ENCODE data around the gene PDE4A. TPM values are rescaled to one million over a fixed set of nuclear protein-coding genes. Genes with fewer than 3 reads are reported as not detected.

PDE4A gene
- 2.5 and 2.8 TPM in 2 replicates for total RNA-seq

GRCh38 chr19:10420444-10421239 lies at the start of gene PDE4A:
Gene PDE4A (plus strand): TSS chr19:10420538. CDS start chr19:10420765, 227 bp downstream.

GRCh38 chr19:10380313-10381102 lies 39.8 kb upstream of the PDE4A start, which contains the start of gene TYK2:
Gene TYK2 (minus strand): TSS chr19:10380572. CDS start chr19:10378406, 2,166 bp downstream.

DNA sequence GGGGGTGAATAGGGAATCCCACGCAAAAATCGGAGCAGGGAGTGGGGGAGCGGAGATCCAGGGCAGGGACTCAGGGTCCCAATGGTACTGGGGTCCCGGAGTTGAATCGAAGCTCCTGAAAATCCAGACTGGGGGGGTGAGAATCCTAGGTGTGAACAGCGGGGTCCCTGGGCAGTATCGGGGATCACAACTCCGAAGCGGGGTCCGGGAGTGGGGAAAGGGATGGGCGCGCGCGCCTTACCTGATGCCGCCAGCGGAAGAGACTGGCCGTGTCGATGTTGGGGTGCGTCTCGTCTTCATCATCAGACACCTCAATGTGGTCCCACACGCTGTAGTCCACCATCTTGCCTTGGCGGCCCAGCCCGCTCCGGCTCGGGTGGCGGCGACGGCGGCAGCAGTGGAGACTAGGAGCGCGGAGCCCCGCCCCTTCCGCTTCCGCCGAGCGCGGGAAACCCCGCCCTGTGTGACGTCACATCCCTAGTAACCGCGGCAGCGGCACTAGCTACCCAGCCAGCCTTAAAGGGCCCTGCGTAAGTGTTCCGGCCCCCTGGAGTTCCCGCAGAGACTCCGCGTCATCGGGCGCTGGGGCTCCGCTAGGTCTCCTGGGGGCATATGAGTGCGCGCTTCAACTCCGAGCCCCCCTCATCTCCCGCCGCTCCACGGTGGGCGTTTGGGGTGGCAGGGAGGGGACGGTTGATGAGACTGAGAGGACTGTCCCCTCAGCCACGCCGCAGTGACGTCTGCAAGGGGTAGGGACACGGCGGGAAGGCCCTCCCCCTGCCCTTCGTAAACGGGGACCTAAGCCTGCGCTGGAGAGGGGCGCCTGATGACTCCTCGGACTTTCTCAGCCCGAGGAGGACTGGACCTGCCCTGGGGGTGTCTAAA lies 17.0 kb upstream of the PDE4A start, which contains the start of gene CDC37:
TSS of gene CDC37 (minus strand) at position 406 of the 885 bp plus-strand sequence. CDS start at position 343, 63 bp downstream.

DNA sequence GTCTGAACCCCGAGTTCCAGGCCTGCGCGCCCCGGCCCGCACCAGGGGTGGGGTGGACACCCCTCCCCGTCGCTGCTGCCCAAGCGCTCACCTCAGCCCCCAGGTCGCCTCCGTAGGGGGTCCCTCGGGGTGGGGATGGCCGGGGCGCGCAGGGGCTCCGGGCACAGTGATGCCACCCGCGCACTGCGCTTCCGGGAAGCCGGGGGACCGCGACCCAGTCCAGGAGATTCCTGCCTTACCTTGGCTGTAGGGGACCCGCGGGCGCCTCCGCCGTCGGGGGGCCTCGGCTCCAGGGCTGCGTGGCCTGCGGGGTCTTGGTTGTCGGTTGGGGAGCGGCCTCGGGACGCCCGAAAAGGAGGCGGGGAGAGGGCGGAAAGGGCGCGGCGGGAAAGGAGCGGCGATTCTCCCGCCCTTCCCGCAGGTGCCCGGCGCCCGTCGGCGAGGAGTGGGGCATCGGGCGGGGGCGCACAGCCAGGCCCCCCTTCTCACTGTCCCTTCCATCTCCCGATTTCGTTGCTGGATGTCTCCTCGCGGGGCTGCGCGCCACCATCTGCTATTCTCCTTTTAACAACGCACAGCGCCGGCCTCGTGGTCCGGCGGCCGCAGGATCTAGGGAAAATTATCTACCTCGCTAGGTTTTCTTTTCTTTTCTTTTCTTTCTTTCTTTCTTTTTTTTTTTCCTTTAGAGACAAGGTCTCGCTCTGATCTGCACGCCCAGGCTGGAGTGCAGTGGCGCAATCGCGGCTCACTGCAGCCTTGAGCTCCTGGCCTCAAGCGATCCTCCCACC lies 82.9 kb downstream of the PDE4A start, which contains the start of gene KEAP1:
TSS of gene KEAP1 (minus strand) at position 355 of the 788 bp plus-strand sequence. CDS start 3,323 bp downstream, outside the sequence.

GRCh38 chr19:10517361-10517759 lies 97.0 kb downstream of the PDE4A start, which contains the start of gene S1PR5:
Gene S1PR5 (minus strand): TSS chr19:10517447. CDS start chr19:10515011, 2,436 bp downstream.

Other genes starting within 250 kb of the PDE4A start
- 19.2 and 91.1 TPM in 2 replicates for gene DNMT1, start 225.6 kb upstream of the PDE4A start, total RNA-seq
- gene S1PR2, start 189.2 kb upstream of the PDE4A start, total RNA-seq, result 11.0 and 13.6 TPM in 2 replicates
- gene MRPL4, start 168.3 kb upstream of the PDE4A start, total RNA-seq, result 10.7 and 36.0 TPM in 2 replicates
- 5.2 and 23.1 TPM in 2 replicates for gene ICAM1, start 149.4 kb upstream of the PDE4A start, total RNA-seq
- 0.85 and 0.96 TPM in 2 replicates for gene ICAM4, start 133.6 kb upstream of the PDE4A start, total RNA-seq
- 0.96 and 3.9 TPM in 2 replicates for gene ICAM5, start 130.6 kb upstream of the PDE4A start, total RNA-seq
- 0.38 and 1.1 TPM in 2 replicates for gene ZGLP1, start 110.7 kb upstream of the PDE4A start, total RNA-seq
- gene FDX2, start 104.5 kb upstream of the PDE4A start, total RNA-seq, result 14.4 and 23.4 TPM in 2 replicates
- 4.2 and 11.3 TPM in 2 replicates for gene RAVER1, start 87.0 kb upstream of the PDE4A start, total RNA-seq
- gene ICAM3, start 80.9 kb upstream of the PDE4A start, total RNA-seq, result 7.0 and 12.1 TPM in 2 replicates
- gene TYK2, start 40.0 kb upstream of the PDE4A start, total RNA-seq, result 60.6 and 101 TPM in 2 replicates
- gene CDC37, start 17.0 kb upstream of the PDE4A start, total RNA-seq, result 193 and 304 TPM in 2 replicates
- 69.3 and 98.5 TPM in 2 replicates for gene KEAP1, start 82.8 kb downstream of the PDE4A start, total RNA-seq
- gene S1PR5, start 96.9 kb downstream of the PDE4A start, total RNA-seq, result 1.4 and 4.6 TPM in 2 replicates
- 14.9 and 25.9 TPM in 2 replicates for gene ATG4D, start 123.4 kb downstream of the PDE4A start, total RNA-seq
- 6.8 and 20.7 TPM in 2 replicates for gene KRI1, start 145.5 kb downstream of the PDE4A start, total RNA-seq
- gene CDKN2D, start 148.4 kb downstream of the PDE4A start, total RNA-seq, result 6.5 and 12.5 TPM in 2 replicates
- 2.9 TPM in 1 of 2 replicates, not detected in the other for gene AP1M2, start 166.8 kb downstream of the PDE4A start, total RNA-seq
- 22.6 and 27.4 TPM in 2 replicates for gene SLC44A2, start 205.0 kb downstream of the PDE4A start, total RNA-seq
- 53.0 and 125 TPM in 2 replicates for gene ILF3, start 233.8 kb downstream of the PDE4A start, total RNA-seq

All from regular cardiac myocyte (primary cell).